ENCODE results near the gene FAT2.
"Not testable (repeated sequence)": the region's sequence is repeated elsewhere in the genome, so short reads cannot be mapped to it uniquely, and the experiment has no call there.

Gene FAT2

GRCh38 chr5:151581347-151581746, 9.8 kb downstream of the FAT2 start:
- Histone ChIP-seq H3K9ac (ENCODE audit: low read length) (no peak overlapping the region), H3K23ac (ENCODE audit: low read length) (no peak overlapping the region), H3K36me3 (ENCODE audit: control insufficient read depth in 1 of 2, insufficient read depth in 2 of 2, low read length in 2 of 2) (no peaks in the 10 kb centered on the region), H3K27ac (ENCODE audit: low read depth, low read length) (no peak overlapping the region), H2BK12ac (ENCODE audit: low read length) (no peak overlapping the region), H2BK5ac (ENCODE audit: low read depth, low read length, poor library complexity) (no peak overlapping the region), H3K4me1 (ENCODE audit: control insufficient read depth in 1 of 2, insufficient read depth in 2 of 2, low read length in 2 of 2) (peaks cover 5 to 14% of the 10 kb centered on the region in 2 experiments), H3K27me3 (ENCODE audit: insufficient read depth, low read length) (no peaks in the 10 kb centered on the region), H3K18ac (ENCODE audit: low read length) (no peak overlapping the region), H4K91ac (ENCODE audit: low read depth, low read length) (no peak overlapping the region), H2AK5ac (ENCODE audit: low read length) (no peak overlapping the region), H3K79me1 (ENCODE audit: low read length) (no peaks in the 10 kb centered on the region), H3K14ac (ENCODE audit: low read length) (no peak overlapping the region), H2BK120ac (ENCODE audit: insufficient read depth, low read length, poor library complexity) (no peak overlapping the region), H2AFZ (ENCODE audit: insufficient read depth, low read length, poor library complexity) (no peak overlapping the region), H3K4me2 (ENCODE audit: low read length) (no peak overlapping the region), H3K79me2 (ENCODE audit: control insufficient read depth, insufficient read depth, low read length, poor library complexity) (no peaks in the 10 kb centered on the region), H3K4ac (ENCODE audit: low read depth, low read length) (no peak overlapping the region), H4K12ac (ENCODE audit: low read depth, low read length) (no peak overlapping the region), H3K9me3 (ENCODE audit: insufficient read depth, low read depth, low read length) (no peaks in the 10 kb centered on the region), H3K4me3 (ENCODE audit: low read depth, low read length) (no peak overlapping the region), H4K8ac (ENCODE audit: low read depth, low read length) (no peak overlapping the region)
- DNase-seq: no peak
- WGBS (ENCODE audit: extremely low coverage, insufficient coverage, insufficient read length): no CpG with 5 or more reads among the region's 4 CpGs

GRCh38 chr5:151580858-151581257, 10.3 kb downstream of the FAT2 start:
- no peak overlapping the region for H3K9ac ChIP-seq (ENCODE audit: low read length)
- H3K18ac ChIP-seq (ENCODE audit: low read length): no peak overlapping the region
- H4K8ac ChIP-seq (ENCODE audit: low read depth, low read length): no peak overlapping the region
- H3K36me3 ChIP-seq (ENCODE audit: control insufficient read depth in 1 of 2, insufficient read depth in 2 of 2, low read length in 2 of 2): no peaks in the 10 kb centered on the region
- no peaks in the 10 kb centered on the region for H3K9me3 ChIP-seq (ENCODE audit: insufficient read depth, low read depth, low read length)
- no peak overlapping the region for H2AK5ac ChIP-seq (ENCODE audit: low read length)
- H3K14ac ChIP-seq (ENCODE audit: low read length): no peak overlapping the region
- H3K27me3 ChIP-seq (ENCODE audit: insufficient read depth, low read length): no peaks in the 10 kb centered on the region
- H3K27ac ChIP-seq (ENCODE audit: low read depth, low read length): no peak overlapping the region
- H2BK12ac ChIP-seq (ENCODE audit: low read length): peak overlapping the region; percentile 74
- no peak overlapping the region for H3K4me3 ChIP-seq (ENCODE audit: low read depth, low read length)
- no peaks in the 10 kb centered on the region for H3K79me1 ChIP-seq (ENCODE audit: low read length)
- H2AFZ ChIP-seq (ENCODE audit: insufficient read depth, low read length, poor library complexity): no peak overlapping the region
- H3K79me2 ChIP-seq (ENCODE audit: control insufficient read depth, insufficient read depth, low read length, poor library complexity): no peaks in the 10 kb centered on the region
- no peak overlapping the region for H3K23ac ChIP-seq (ENCODE audit: low read length)
- no peak overlapping the region for H3K4ac ChIP-seq (ENCODE audit: low read depth, low read length)
- no peak overlapping the region for H4K12ac ChIP-seq (ENCODE audit: low read depth, low read length)
- no peak overlapping the region for H2BK5ac ChIP-seq (ENCODE audit: low read depth, low read length, poor library complexity)
- DNase-seq: peak in 1 of 2 donors; percentile 41
- no peak overlapping the region for H2BK120ac ChIP-seq (ENCODE audit: insufficient read depth, low read length, poor library complexity)
- peaks cover 5 to 14% of the 10 kb centered on the region in 2 experiments for H3K4me1 ChIP-seq (ENCODE audit: control insufficient read depth in 1 of 2, insufficient read depth in 2 of 2, low read length in 2 of 2)
- H3K4me2 ChIP-seq (ENCODE audit: low read length): no peak overlapping the region
- H4K91ac ChIP-seq (ENCODE audit: low read depth, low read length): no peak overlapping the region
- no CpG with 5 or more reads among the region's 6 CpGs for WGBS (ENCODE audit: extremely low coverage, insufficient coverage, insufficient read length)

- no peak overlapping the region for H3K27ac ChIP-seq (ENCODE audit: low read depth, low read length)
- H3K4ac ChIP-seq (ENCODE audit: low read depth, low read length): no peak overlapping the region
- DNase-seq: no peak
- H3K27me3 ChIP-seq (ENCODE audit: insufficient read depth, low read length): no peaks in the 10 kb centered on the region
- H3K79me2 ChIP-seq (ENCODE audit: control insufficient read depth, insufficient read depth, low read length, poor library complexity): no peaks in the 10 kb centered on the region
- H3K4me1 ChIP-seq (ENCODE audit: control insufficient read depth in 1 of 2, insufficient read depth in 2 of 2, low read length in 2 of 2): peaks cover 5 to 14% of the 10 kb centered on the region in 2 experiments
- H3K23ac ChIP-seq (ENCODE audit: low read length): no peak overlapping the region
- H2BK12ac ChIP-seq (ENCODE audit: low read length): no peak overlapping the region
- no CpG with 5 or more reads among the region's 9 CpGs for WGBS (ENCODE audit: extremely low coverage, insufficient coverage, insufficient read length)
- no peaks in the 10 kb centered on the region for H3K79me1 ChIP-seq (ENCODE audit: low read length)
- no peaks in the 10 kb centered on the region for H3K36me3 ChIP-seq (ENCODE audit: control insufficient read depth in 1 of 2, insufficient read depth in 2 of 2, low read length in 2 of 2)
- no peak overlapping the region for H3K18ac ChIP-seq (ENCODE audit: low read length)
- no peak overlapping the region for H2BK120ac ChIP-seq (ENCODE audit: insufficient read depth, low read length, poor library complexity)
- H3K9ac ChIP-seq (ENCODE audit: low read length): no peak overlapping the region
- H3K4me3 ChIP-seq (ENCODE audit: low read depth, low read length): no peak overlapping the region
- H3K14ac ChIP-seq (ENCODE audit: low read length): no peak overlapping the region
- no peak overlapping the region for H3K4me2 ChIP-seq (ENCODE audit: low read length)
- no peak overlapping the region for H2AFZ ChIP-seq (ENCODE audit: insufficient read depth, low read length, poor library complexity)
- H2BK5ac ChIP-seq (ENCODE audit: low read depth, low read length, poor library complexity): no peak overlapping the region
- H3K9me3 ChIP-seq (ENCODE audit: insufficient read depth, low read depth, low read length): no peaks in the 10 kb centered on the region
- no peak overlapping the region for H2AK5ac ChIP-seq (ENCODE audit: low read length)
- H4K91ac ChIP-seq (ENCODE audit: low read depth, low read length): no peak overlapping the region
- H4K8ac ChIP-seq (ENCODE audit: low read depth, low read length): no peak overlapping the region
- H4K12ac ChIP-seq (ENCODE audit: low read depth, low read length): no peak overlapping the region
Observed at GRCh38 chr5:151580239-151580638, 10.9 kb downstream of the FAT2 start.

- not testable (repeated sequence) for H4K8ac ChIP-seq (ENCODE audit: low read depth, low read length); H4K91ac ChIP-seq (ENCODE audit: low read depth, low read length); H3K9ac ChIP-seq (ENCODE audit: low read length); H2AK5ac ChIP-seq (ENCODE audit: low read length); H3K14ac ChIP-seq (ENCODE audit: low read length); H2BK12ac ChIP-seq (ENCODE audit: low read length); H3K4ac ChIP-seq (ENCODE audit: low read depth, low read length); H3K9me3 ChIP-seq (ENCODE audit: insufficient read depth, low read depth, low read length); H4K12ac ChIP-seq (ENCODE audit: low read depth, low read length); H3K27ac ChIP-seq (ENCODE audit: low read depth, low read length); H3K79me2 ChIP-seq (ENCODE audit: control insufficient read depth, insufficient read depth, low read length, poor library complexity); H3K4me2 ChIP-seq (ENCODE audit: low read length); H3K27me3 ChIP-seq (ENCODE audit: insufficient read depth, low read length); H3K4me3 ChIP-seq (ENCODE audit: low read depth, low read length); H2BK5ac ChIP-seq (ENCODE audit: low read depth, low read length, poor library complexity); H3K36me3 ChIP-seq (ENCODE audit: control insufficient read depth in 1 of 2, insufficient read depth in 2 of 2, low read length in 2 of 2); H3K18ac ChIP-seq (ENCODE audit: low read length); H2AFZ ChIP-seq (ENCODE audit: insufficient read depth, low read length, poor library complexity); H3K79me1 ChIP-seq (ENCODE audit: low read length); H2BK120ac ChIP-seq (ENCODE audit: insufficient read depth, low read length, poor library complexity); H3K23ac ChIP-seq (ENCODE audit: low read length)
- peaks cover 5 to 14% of the 10 kb centered on the region in 2 experiments for H3K4me1 ChIP-seq (ENCODE audit: control insufficient read depth in 1 of 2, insufficient read depth in 2 of 2, low read length in 2 of 2)
- DNase-seq: peak; percentile 71 to 85
- no CpG with 5 or more reads among the region's 1 CpG for WGBS (ENCODE audit: extremely low coverage, insufficient coverage, insufficient read length)
Observed at GRCh38 chr5:151579146-151579545, 12.0 kb downstream of the FAT2 start.

Data from trophoblast cell (in vitro differentiated cells and primary cell).